Peyer's patch (tissue), 4 donors: ENCODE measurements around the gene ADAP1. TPM values are rescaled to one million over a fixed set of nuclear protein-coding genes. Genes with fewer than 3 reads are reported as not detected.

Source experiments
- DNase-seq, 3 donors: peaks; one replicate each; pipeline ENCODE4 v3.0.0-alpha.2; 2017 to 2019
- H3K27ac ChIP-seq, 4 donors: fragments of 200-600 bp; sonication (generic); one replicate each; pipeline ENCODE4 v1.5.1; 2016 to 2019
- H3K27me3 ChIP-seq, 2 donors: fragments of 200-600 bp; sonication (generic); one replicate each; pipeline ENCODE4 v1.5.1; 2019
- H3K36me3 ChIP-seq, 3 donors: fragments of 200-600 bp; sonication (generic); one replicate each; pipeline ENCODE4 v1.5.1; 2016 to 2019
- H3K4me1 ChIP-seq, 4 donors: fragments of 200-600 bp; sonication (generic); one replicate each; pipeline ENCODE4 v1.5.1; 2016 to 2019
- H3K4me3 ChIP-seq, 4 donors: fragments of 200-600 bp; sonication (generic); 1 replicate in 3 of 4; 2 replicates in 1 of 4; pipeline ENCODE4 v1.5.1; 2016 to 2019; ENCODE audit warnings: mild to moderate bottlenecking in 1 of 4
- H3K9me3 ChIP-seq, 4 donors: fragments of 200-600 bp; sonication (generic); one replicate each; pipeline ENCODE4 v1.5.1; 2016 to 2019; ENCODE audit warnings: mild to moderate bottlenecking in 1 of 4
- CTCF ChIP-seq, 6 experiments: fragments of 450-650 bp in 4 of 6; fragments of 200-600 bp in 2 of 6; sonication (generic) in 1 of 6; IDR thresholded peaks; one replicate each; pipeline ENCODE4 v1.5.1; 2017 to 2019; ENCODE audit warnings: antibody characterized with exemption in 6 of 6, mild to moderate bottlenecking in 3 of 6, moderate library complexity in 1 of 6
- POLR2A ChIP-seq, 2 donors: fragments of 450-650 bp; IDR thresholded peaks; one replicate each; pipeline ENCODE4 v1.5.1; 2017; ENCODE audit warnings: antibody characterized with exemption in 2 of 2, mild to moderate bottlenecking in 2 of 2, moderate library complexity in 2 of 2
- total RNA-seq, 4 donors: library from RNA; depleted of rRNA; stranded (reverse); fragments of >200 nt; gene quantifications; one replicate each; pipeline ENCODE4 v1.1.0, GENCODE V29; 2016

ADAP1 gene
- total RNA-seq, 4 donors from 2014 or later = 102 to 146 (median 133) TPM

- Histone ChIP-seq H3K27ac (no peak overlapping the region), H3K27me3 (no peaks in the 10 kb centered on the region), H3K4me1 (peaks cover 0 to 22% (median 5%) of the 10 kb centered on the region in 4 donors), H3K9me3 (no peaks in the 10 kb centered on the region), H3K36me3 (peaks cover 0 to 19% (median 0%) of the 10 kb centered on the region in 3 donors), H3K4me3 (no peak overlapping the region)
- TF ChIP-seq CTCF (IDR thresholded peaks at IDR 0.05) (no peak), POLR2A (IDR thresholded peaks at IDR 0.05) (no peak)
- DNase-seq = no peak
Measured at GRCh38 chr7:881441-882234, 72.8 kb downstream of the ADAP1 start.

DNA sequence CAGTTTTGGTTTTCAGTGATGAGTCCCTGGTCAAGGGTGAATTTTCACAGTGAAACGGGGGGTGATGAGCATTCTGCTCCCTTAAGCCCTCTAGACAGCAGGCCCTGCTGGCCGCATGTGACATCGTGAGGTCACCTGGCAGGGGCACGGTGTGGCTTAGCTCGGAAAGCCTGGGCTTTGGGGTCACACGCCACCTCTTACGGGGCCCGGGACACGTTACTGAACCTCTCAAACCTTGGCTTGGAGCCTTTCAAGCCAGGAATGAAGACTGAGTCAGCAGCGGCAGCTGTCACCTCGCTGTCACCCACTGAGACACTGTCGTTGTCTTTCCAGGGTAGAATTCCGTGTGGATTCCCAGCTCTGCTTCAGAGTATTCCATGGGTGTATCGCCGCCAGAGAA lies 74.0 kb downstream of the ADAP1 start:
- H3K27me3 ChIP-seq = no peaks in the 10 kb centered on the region
- peaks cover 0 to 10% (median 0%) of the 10 kb centered on the region in 3 donors for H3K36me3 ChIP-seq
- no peaks in the 10 kb centered on the region for H3K9me3 ChIP-seq
- H3K4me3 ChIP-seq = no peak overlapping the region
- H3K27ac ChIP-seq = no peak overlapping the region
- TF ChIP-seq POLR2A (IDR thresholded peaks at IDR 0.05) (no peak), CTCF (IDR thresholded peaks at IDR 0.05) (no peak)
- no peak for DNase-seq
- peaks cover 0 to 26% (median 5%) of the 10 kb centered on the region in 4 donors for H3K4me1 ChIP-seq

GRCh38 chr7:879706-880105 lies 74.8 kb downstream of the ADAP1 start:
- H3K4me1 ChIP-seq = peaks cover 0 to 28% (median 5%) of the 10 kb centered on the region in 4 donors
- peaks cover 0 to 10% (median 0%) of the 10 kb centered on the region in 3 donors for H3K36me3 ChIP-seq
- TF ChIP-seq POLR2A (IDR thresholded peaks at IDR 0.05) = no peak
- TF ChIP-seq CTCF (IDR thresholded peaks at IDR 0.05) = no peak
- H3K4me3 ChIP-seq = no peak overlapping the region
- H3K27me3 ChIP-seq = no peaks in the 10 kb centered on the region
- H3K9me3 ChIP-seq = no peaks in the 10 kb centered on the region
- DNase-seq = no peak
- no peak overlapping the region for H3K27ac ChIP-seq

- H3K9me3 ChIP-seq = no peaks in the 10 kb centered on the region
- TF ChIP-seq CTCF (IDR thresholded peaks at IDR 0.05) (no peak), POLR2A (IDR thresholded peaks at IDR 0.05) (no peak)
- no peaks in the 10 kb centered on the region for H3K27me3 ChIP-seq
- peaks cover 0 to 29% (median 5%) of the 10 kb centered on the region in 4 donors for H3K4me1 ChIP-seq
- no peak for DNase-seq
- H3K27ac ChIP-seq = no peak overlapping the region
- H3K36me3 ChIP-seq = peaks cover 0 to 10% (median 0%) of the 10 kb centered on the region in 3 donors
- no peak overlapping the region for H3K4me3 ChIP-seq
Measured at GRCh38 chr7:879093-879492, 75.4 kb downstream of the ADAP1 start.

- H3K27me3 ChIP-seq = no peaks in the 10 kb centered on the region
- TF ChIP-seq POLR2A (IDR thresholded peaks at IDR 0.05) (no peak), CTCF (IDR thresholded peaks at IDR 0.05) (no peak)
- peak in 2 of 3 donors; percentile 33 to 70 for DNase-seq
- H3K4me1 ChIP-seq = peaks cover 0 to 37% (median 7%) of the 10 kb centered on the region in 4 donors
- H3K36me3 ChIP-seq = peaks cover 0 to 14% (median 0%) of the 10 kb centered on the region in 3 donors
- no peaks in the 10 kb centered on the region for H3K9me3 ChIP-seq
- peak overlapping the region; percentile 86 to 98 (median 94) for H3K27ac ChIP-seq
- peak overlapping the region; percentile 87 to 100 (median 94) for H3K4me3 ChIP-seq
Measured at GRCh38 chr7:877312-878232, 76.9 kb downstream of the ADAP1 start.
